CD4-positive, alpha-beta T cell (primary cell): ENCODE data around the gene C22orf39. TPM values are rescaled to one million over a fixed set of nuclear protein-coding genes. Genes with fewer than 3 reads are reported as not detected.
A peak's percentile ranks its signal among the peaks of the same experiment; 100 is the strongest.

ENCODE experiments used
- ATAC-seq: fragments of 200-7000 bp; cut with Tn5 transposase; one replicate; pipeline ENCODE4 v1.10.0; 2022; ENCODE audit warnings: mild to moderate bottlenecking; ENCODE audit not compliant: poor library complexity
- CTCF ChIA-PET: fragments of 350-600 bp; sonication (Branson Sonifier 250); formaldehyde crosslinking; loops from one replicate; lab custom pipeline; 2021; ENCODE audit warnings: antibody characterized with exemption, inconsistent platforms; lab: Charles Lee
- POLR2A ChIA-PET: fragments of 350-600 bp; sonication (Branson Sonifier 250); formaldehyde crosslinking; loops from one replicate; lab custom pipeline; 2021; ENCODE audit warnings: antibody characterized with exemption, inconsistent platforms; lab: Charles Lee
- DNase-seq, 14 experiments: peaks; one replicate each; pipeline ENCODE4 v3.0.0-alpha.2; 2013 to 2020; ENCODE audit warnings: mixed read lengths in 2 of 14
- H3K27ac ChIP-seq, 2 donors: one replicate each; pipeline versions ENCODE4 v1.5.1 to v1.7.0; 2013; ENCODE audit warnings: low read length in 2 of 2, low read depth in 1 of 2, mild to moderate bottlenecking in 1 of 2
- H3K27me3 ChIP-seq, 2 experiments: 1 replicate in 1 of 2; 2 replicates in 1 of 2; pipeline versions ENCODE4 v1.6.1 to v1.7.0; 2013; ENCODE audit warnings: low read length in 2 of 2, control low read depth in 1 of 2, mild to moderate bottlenecking in 1 of 2, moderate library complexity in 1 of 2; ENCODE audit not compliant: insufficient read depth in 2 of 2, control insufficient read depth in 1 of 2
- H3K36me3 ChIP-seq: one replicate; pipeline ENCODE4 v1.6.1; 2013; ENCODE audit warnings: low read length, control low read depth; ENCODE audit not compliant: insufficient read depth
- H3K4me1 ChIP-seq: one replicate; pipeline ENCODE4 v1.6.1; 2013; ENCODE audit warnings: low read length, control low read depth; ENCODE audit not compliant: insufficient read depth
- H3K4me3 ChIP-seq: one replicate; pipeline ENCODE4 v1.5.1; 2013; ENCODE audit warnings: mild to moderate bottlenecking, low read length, moderate library complexity
- H3K9me3 ChIP-seq, 2 experiments: 1 replicate in 1 of 2; 2 replicates in 1 of 2; pipeline versions ENCODE4 v1.6.1 to v1.7.0; 2013; ENCODE audit warnings: low read length in 2 of 2, mild to moderate bottlenecking in 2 of 2, control low read depth in 1 of 2, moderate library complexity in 1 of 2; ENCODE audit not compliant: control insufficient read depth in 1 of 2, insufficient read depth in 1 of 2
- H3K27ac Mint-ChIP-seq: one replicate; pipeline ENCODE4 v1.8.0; 2020; ENCODE audit warnings: mixed read lengths
- H3K27me3 Mint-ChIP-seq: one replicate; pipeline ENCODE4 v1.8.0; 2021; ENCODE audit warnings: mixed read lengths
- H3K36me3 Mint-ChIP-seq: one replicate; pipeline ENCODE4 v1.8.0; 2021; ENCODE audit warnings: low read depth, mixed read lengths
- H3K4me1 Mint-ChIP-seq: one replicate; pipeline ENCODE4 v1.8.0; 2021; ENCODE audit warnings: low read depth, mixed read lengths
- H3K4me3 Mint-ChIP-seq: one replicate; pipeline ENCODE4 v1.8.0; 2020; ENCODE audit warnings: mild to moderate bottlenecking, mixed read lengths
- H3K9me3 Mint-ChIP-seq: one replicate; pipeline ENCODE4 v1.8.0; 2020; ENCODE audit warnings: mixed read lengths
- intact Hi-C, 2 experiments: fragments of 100-400 bp; cut with DNase I in 1 of 2; cut with micrococcal nuclease in 1 of 2; formaldehyde crosslinking; loops; one replicate each; pipeline versions ENCODE4 v1.15.1 to v1.9.0; 2023 to 2025; cut with DNase I, micrococcal nuclease
- total RNA-seq, 174 experiments: library from RNA in 2 of 174; stranded (reverse) in 2 of 174; gene quantifications; one replicate each; pipeline ENCODE4 v1.2.3 and lab custom pipeline; 2021 to 2026
- TF ChIP-seq, protein P1 (sequence below): fragments of 200-600 bp; IDR thresholded peaks from one replicate; pipeline ENCODE4 v1.8.0; 2022; ENCODE audit warnings: antibody characterized with exemption, mild to moderate bottlenecking

C22orf39 gene
- total RNA-seq, 2 experiments from 2014 or later, result 30.2 to 32.6 TPM

DNA sequence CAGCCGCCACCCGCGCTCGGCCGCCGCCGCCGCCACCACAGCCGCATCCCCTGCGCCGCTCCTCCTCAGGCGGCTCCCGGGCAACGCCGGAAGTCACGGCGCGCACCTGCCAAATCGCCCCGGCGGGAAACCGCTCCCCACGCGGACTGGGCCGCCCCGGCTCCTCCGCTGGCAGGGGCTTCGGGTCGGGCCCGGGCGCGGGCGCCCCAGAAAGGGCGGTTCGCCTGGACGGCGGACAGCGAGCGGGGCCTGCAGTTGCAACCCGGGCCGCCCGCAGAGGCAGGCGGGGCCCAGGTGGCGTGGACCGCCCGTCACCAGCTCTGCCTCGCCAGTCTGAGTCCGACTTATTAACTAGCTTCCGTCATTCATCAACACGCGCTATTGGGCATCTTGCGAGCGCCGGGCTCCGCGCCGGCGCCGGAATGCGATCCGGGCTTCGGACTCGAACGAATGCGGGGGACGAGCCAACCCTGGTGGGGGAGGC, 15.8 kb downstream of the C22orf39 start, which contains the start of gene HIRA:
TSS of gene HIRA (minus strand) at position 85 of the 484 bp plus-strand sequence. CDS start 257 bp downstream, outside the sequence.
- Histone ChIP-seq H3K27me3 (no peaks in the 10 kb centered on the region), H3K4me1 (peaks cover 39% of the 10 kb centered on the region), H3K9me3 (no peaks in the 10 kb centered on the region), H3K4me3 (peak within 1 kb of the TSS; percentile 89), H3K36me3 (peaks cover 13% of the 10 kb centered on the region), H3K27ac (peak within 1 kb of the TSS; percentile 87 to 88)
- Mint-ChIP-seq H3K4me1 (peaks cover 54% of the 10 kb centered on the region), H3K9me3 (no peaks in the 10 kb centered on the region), H3K27me3 (no peaks in the 10 kb centered on the region), H3K4me3 (peak within 1 kb of the TSS; percentile 97), H3K27ac (peak within 1 kb of the TSS; percentile 95), H3K36me3 (peaks cover 36% of the 10 kb centered on the region)
- peak; percentile 69 to 92 (median 82) for DNase-seq
- intact Hi-C loops, result loop anchor here (1.0 to 5.0 kb wide), 4 partner anchors 15 to 139 kb away; partner anchors contain the start of genes CDC45 (in 2 of the 2), UFD1 (in 2 of the 2), C22orf39 (in 1 of the 2) and CLTCL1 (in 1 of the 2)
- CTCF ChIA-PET, result interaction anchor here (0.6 to 1.0 kb wide), 2 partner anchors 11 to 20 kb away, joined by 3 read pairs; no protein-coding TSS in a partner anchor
- peak; percentile 63 for ATAC-seq
- POLR2A ChIA-PET, result interaction anchor here (1.0 to 5.7 kb wide), 14 partner anchors 9 to 962 kb away, joined by 3 to 94 read pairs (median 6); partner anchors contain the start of genes C22orf39, CDC45, CLTCL1 and DGCR2
- TF ChIP-seq, protein P1, sequence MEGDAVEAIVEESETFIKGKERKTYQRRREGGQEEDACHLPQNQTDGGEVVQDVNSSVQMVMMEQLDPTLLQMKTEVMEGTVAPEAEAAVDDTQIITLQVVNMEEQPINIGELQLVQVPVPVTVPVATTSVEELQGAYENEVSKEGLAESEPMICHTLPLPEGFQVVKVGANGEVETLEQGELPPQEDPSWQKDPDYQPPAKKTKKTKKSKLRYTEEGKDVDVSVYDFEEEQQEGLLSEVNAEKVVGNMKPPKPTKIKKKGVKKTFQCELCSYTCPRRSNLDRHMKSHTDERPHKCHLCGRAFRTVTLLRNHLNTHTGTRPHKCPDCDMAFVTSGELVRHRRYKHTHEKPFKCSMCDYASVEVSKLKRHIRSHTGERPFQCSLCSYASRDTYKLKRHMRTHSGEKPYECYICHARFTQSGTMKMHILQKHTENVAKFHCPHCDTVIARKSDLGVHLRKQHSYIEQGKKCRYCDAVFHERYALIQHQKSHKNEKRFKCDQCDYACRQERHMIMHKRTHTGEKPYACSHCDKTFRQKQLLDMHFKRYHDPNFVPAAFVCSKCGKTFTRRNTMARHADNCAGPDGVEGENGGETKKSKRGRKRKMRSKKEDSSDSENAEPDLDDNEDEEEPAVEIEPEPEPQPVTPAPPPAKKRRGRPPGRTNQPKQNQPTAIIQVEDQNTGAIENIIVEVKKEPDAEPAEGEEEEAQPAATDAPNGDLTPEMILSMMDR, result no peak

DNA sequence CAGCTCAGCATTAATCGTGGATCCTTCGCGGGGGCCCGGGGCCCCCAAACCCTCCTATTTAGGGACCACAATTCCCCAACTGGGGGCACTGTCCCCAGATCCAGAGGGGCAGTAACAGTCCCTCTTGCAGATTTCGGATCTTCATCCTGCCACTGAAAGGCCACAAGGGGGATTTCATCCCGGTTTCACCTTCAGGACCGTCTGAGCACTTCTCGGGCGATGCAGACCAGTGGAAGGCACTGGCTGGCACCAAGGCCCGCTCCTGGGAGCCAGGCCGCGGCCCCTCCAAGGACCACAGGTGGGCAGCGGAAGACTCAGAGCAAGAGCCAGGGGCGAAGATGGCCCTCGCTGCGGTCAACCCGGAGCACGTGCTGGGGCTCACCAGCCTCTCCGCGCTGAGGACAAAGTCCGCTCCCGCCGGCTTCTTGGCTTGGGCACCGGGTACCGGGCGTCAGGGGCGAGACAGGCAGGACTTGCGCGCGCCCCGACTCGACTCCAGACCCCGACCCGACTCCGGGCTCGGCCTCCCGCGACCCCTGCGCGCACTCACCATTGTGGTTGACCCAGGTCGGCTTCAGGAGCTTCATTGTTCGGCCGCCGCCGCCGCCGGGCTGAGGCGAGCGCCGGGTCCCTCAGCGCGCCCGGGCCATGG, 16.5 kb downstream of the C22orf39 start:
- ChIA-PET CTCF (interaction anchor here (0.8 kb wide), 1 partner anchor 16 kb away, joined by 3 read pairs; the partner anchor contains the start of gene C22orf39), POLR2A (interaction anchor here (1.0 to 5.7 kb wide), 13 partner anchors 8 to 963 kb away, joined by 3 to 94 read pairs (median 8); partner anchors contain the start of genes C22orf39, CDC45, CLTCL1 and DGCR2)
- Mint-ChIP-seq H3K27me3 (no peaks in the 10 kb centered on the region), H3K4me3 (peak overlapping the region; percentile 97), H3K27ac (peak overlapping the region; percentile 95), H3K4me1 (peaks cover 61% of the 10 kb centered on the region), H3K36me3 (peaks cover 38% of the 10 kb centered on the region), H3K9me3 (no peaks in the 10 kb centered on the region)
- peak overlapping the region; percentile 84 for H3K4me3 ChIP-seq
- peak overlapping the region; percentile 54 to 60 for H3K27ac ChIP-seq
- peaks cover 16% of the 10 kb centered on the region for H3K36me3 ChIP-seq
- intact Hi-C loops, result loop anchor here (5.0 kb wide), 2 partner anchors 46 to 139 kb away; partner anchors contain the start of genes CDC45 (in 1 of the 2), CLTCL1 (in 1 of the 2) and UFD1 (in 1 of the 2)
- TF ChIP-seq, protein P1, result no peak
- no peaks in the 10 kb centered on the region for H3K27me3 ChIP-seq
- ATAC-seq, result no peak
- no peaks in the 10 kb centered on the region for H3K9me3 ChIP-seq
- peak in 6 of 14 experiments; percentile 4 to 53 (median 26) for DNase-seq
- peaks cover 43% of the 10 kb centered on the region for H3K4me1 ChIP-seq
